GM21381 (cell line): ENCODE data around the gene OLA1.

ENCODE experiments used
- ATAC-seq: cut with Tn5 transposase; IDR thresholded peaks from one replicate; pipeline ENCODE4 v1.9.1; 2021; ENCODE audit warnings: mild to moderate bottlenecking, moderate library complexity; ENCODE audit not compliant: unreplicated experiment

OLA1 gene

DNA sequence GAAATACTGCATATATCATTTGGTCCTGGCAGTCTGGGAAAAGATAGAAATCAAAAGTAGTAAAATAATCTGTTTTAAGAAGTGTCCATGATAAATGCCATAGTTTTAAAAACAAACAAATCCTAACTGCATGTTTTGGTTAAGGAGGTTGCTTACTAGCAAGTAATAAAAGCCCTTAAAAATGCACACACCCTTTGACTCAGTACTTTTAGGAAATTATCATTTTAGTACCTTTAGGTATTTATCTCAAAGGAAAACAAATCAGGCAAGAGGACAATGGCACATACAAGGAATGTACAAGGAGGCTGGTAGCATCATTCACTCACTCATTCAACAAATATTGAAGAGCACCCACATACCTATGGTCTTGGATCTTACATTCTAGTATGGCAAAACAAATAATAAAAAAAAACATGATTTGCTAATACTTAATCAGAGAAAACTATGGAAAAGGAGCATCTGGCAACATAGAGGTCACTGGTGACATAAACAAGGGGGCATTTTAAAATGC is 67.6 kb downstream of the OLA1 start:
- no peak for ATAC-seq

DNA sequence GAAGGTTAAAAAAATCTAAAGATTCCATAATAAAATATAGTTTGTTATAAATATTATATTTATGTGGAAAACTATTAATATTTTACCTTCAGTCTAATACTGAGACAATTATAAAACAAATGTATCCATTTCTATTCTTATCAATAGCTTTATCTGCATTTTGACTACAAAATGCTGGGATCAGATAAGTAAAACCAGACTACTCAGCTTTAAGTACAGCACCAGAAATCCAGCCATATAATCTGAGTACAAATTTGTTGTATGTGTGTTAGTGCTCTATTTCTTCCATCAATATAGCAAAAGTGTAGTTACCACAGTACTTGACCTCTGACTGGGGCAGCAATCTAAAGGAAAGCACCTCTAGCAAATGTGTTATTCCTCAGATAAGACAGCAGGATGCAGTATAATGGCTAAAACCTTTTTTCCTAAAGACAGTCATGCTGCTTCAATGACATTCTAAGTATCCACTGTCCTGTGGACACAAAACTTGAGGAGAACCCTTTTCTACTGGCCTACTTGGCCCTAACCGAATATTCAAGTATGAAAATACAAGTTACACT is 68.1 kb downstream of the OLA1 start:
- ATAC-seq = no peak

DNA sequence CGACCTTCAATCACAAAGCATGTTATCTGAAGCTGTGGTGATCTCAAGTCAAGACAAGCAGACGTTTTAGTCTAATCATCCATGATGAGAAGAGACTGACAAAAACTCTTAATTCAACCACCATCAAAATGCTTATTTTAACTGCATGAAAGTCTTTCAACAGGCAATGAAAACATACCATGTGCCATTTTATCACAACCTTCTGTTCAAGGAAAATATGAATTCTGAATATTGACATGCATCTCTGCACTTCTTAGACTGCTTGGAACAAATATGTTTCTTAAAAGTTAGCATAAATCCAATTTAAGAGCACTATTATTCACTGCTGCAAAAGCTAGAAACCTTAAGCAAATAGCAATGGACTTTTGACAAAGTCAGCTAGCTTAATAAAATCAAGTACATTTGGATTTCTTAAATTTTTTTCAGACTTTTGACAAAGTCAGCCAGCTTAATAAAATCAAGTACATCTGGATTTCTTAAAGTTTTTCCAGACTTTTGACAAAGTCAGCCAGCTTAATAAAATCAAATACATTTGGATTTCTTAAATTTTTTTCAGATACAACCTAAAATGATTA is 70.9 kb downstream of the OLA1 start:
- ATAC-seq = no peak

DNA sequence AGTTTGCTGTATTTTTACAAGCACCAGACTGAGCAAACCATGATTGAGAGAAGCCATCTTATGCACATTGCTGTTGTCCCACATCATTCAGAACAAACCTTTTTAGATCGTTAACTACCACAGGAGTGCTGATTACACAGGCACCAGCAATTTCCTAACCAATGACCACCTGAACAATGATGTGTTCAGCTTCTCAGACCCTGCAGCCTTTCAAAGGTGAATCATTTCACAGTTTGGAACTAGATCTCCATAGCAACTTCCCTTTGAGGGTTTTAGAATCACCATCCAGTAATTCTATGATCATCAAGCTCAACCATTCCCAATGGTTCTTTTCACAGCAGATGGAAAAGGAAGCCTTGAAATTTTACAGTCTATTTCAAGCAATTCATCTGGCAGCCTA is 71.4 kb downstream of the OLA1 start:
- ATAC-seq = no peak

DNA sequence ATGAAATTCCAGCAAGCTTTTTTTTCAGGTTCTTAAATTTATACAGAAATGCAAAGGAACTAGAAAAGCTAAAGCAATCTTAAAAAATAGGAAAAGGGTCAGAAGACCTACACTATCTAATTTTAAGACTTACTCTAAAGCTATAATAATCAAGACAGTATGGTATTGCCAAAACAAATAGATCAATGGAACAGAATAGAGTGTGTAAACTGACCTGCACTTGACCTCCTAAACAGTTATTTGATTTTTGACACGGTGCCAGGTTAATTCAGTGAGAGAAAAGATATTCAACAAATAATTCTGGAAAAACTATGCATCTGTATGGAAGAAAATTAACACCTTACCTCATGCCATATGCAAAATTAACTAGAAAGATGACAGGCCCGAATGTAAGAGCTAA is 73.6 kb downstream of the OLA1 start:
- no peak for ATAC-seq

DNA sequence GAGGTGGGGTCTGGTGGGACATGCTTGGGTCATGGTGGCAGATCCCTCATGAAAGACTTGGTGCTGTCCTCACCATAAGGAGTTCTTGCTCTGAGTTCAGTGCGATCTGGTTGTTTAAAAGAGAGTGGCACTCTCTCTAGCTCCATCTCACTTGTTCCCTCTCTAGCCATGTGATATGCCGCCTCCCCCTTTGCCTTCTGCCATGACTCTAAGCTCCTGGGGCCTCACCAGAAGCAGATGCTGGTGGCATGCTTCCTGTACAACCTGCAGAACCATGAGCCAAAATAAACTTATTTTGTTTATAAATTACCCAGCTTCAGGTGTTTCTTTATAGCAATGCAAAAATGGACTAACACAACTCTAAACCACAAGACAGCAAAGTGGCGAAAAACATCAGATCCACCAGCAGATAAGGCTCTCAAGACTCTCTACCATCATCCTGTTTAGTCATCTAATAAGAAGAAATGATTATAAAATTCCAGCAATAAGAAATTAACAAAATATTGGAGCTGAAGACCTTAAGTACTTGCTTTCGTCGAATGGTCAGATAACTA is 75.5 kb downstream of the OLA1 start:
- no peak for ATAC-seq

DNA sequence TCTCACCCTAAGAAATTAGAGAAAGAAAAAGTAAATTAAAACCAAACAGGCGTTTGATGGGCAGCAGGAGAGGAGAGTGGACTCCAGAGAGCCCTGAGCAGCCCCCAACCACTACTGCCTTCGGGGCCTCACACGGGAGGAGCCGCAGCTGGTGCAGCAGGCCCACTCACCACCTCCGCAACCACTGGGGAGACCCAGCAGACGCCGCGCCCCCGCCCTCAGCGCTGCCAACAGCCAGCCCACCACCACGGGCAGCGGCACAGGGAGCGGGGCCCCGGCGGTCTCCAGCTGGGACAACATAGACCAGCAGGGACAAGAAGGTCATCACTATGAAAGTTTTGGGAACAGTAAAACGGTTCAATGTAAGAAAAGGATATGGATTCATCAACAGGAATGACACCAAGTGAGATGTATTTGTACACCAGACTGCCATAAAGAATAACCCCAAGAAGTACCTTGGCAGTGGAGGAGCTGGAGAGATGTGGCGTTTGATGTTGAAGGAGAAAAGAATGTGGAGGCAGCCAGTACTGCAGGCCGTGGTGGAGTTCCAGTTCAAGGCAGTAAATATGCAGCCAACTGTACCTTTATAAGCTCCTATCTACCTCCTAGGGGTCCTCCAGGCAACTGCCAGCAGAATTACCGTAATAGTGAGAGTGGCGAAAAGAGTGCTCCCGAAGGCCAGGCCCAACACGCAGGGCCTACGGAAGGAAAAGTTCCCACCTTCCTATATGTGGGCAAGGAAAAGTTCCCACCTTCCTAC is 76.5 kb downstream of the OLA1 start:
- no peak for ATAC-seq

DNA sequence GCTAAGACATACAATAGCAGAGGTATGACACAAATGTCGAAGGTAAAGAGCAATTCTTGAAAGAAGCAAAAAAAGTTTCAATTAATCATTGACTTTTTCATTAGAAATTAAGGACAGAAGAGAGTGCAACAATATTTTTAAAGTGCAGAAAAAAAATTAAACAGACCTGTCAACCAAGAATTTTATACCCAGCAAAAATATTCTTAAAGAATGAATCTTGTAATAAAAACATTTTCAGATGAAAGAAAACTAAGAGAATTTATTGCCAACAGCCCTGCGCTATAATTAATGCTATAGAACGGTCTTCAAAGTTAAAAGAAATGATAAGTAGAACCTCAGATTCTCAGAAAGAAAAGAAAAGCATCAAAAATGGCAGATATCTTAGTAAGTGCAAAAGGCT is 79.0 kb downstream of the OLA1 start:
- ATAC-seq = no peak

DNA sequence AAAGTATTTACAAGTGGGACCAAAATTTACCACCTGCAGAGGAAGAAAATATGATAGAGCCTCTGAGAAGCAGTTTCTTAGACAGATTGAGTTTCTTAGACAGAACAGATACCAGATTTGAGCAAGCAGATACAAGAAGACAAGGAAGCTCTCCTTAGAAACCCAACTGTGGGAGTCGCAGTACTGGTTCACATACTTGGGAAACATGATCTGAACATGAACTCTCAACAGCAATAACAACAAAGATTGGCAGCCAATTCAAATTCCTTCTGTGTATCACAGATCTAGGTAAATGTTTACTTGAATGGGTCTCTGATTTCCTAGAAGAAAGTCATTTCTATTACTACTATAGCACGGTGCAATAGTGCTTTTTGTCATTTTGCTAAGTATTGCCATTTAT is 82.1 kb downstream of the OLA1 start:
- ATAC-seq = no peak

DNA sequence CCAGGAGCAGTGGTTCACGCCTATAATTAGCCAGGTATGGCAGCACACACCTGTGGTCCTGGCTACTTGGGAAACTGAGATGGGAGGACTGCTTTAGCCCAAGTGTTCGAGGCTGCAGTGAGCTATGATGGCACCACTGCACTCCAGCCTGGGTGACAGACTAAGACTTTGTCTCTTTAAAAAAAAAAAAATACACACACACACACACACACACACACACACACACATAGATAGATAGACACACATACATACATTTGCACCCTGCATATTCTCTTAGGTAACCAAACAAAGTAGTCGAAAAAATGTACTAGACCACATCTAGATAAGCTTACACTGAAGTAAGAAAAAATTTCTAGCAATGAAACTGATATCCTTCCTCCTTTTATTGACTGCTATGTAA is 86.8 kb downstream of the OLA1 start:
- ATAC-seq = no peak

DNA sequence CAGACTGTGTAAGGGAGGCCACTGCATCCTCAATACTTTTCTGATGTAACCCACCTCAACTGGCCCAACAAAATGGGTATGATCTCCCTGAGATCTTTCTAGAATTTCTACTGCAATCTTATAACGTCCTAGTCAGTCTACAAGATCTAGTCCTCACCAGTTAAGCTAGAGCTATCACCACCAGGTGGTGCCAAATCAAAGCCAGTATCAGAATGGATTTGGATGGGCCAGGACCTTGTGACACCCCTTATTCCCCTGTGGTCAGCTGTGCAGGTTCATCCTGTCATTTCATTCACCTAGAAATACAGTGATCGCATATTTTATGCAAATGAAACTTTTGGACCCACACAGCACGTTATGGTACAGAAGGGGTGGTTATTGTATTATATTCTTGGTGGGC is 90.3 kb downstream of the OLA1 start:
- no peak for ATAC-seq

DNA sequence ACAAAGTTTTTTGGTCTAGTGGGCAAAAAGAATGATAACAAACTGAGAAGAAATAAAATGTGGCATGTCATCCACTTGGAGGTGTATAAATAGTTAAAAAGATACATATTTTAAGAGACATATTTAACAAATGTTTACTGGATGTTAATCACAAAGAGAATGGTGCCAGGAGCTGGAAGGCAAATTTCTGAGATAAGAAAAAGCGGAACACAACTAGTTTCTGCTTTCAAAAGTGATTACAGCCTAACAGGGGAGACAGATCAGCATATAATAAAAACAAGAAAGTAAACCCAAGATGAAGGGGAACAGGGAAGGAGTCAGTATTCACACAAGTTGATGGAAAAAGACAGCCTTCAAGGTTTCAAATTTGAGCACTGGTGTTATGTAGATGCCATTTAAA is 91.3 kb downstream of the OLA1 start:
- ATAC-seq = no peak

DNA sequence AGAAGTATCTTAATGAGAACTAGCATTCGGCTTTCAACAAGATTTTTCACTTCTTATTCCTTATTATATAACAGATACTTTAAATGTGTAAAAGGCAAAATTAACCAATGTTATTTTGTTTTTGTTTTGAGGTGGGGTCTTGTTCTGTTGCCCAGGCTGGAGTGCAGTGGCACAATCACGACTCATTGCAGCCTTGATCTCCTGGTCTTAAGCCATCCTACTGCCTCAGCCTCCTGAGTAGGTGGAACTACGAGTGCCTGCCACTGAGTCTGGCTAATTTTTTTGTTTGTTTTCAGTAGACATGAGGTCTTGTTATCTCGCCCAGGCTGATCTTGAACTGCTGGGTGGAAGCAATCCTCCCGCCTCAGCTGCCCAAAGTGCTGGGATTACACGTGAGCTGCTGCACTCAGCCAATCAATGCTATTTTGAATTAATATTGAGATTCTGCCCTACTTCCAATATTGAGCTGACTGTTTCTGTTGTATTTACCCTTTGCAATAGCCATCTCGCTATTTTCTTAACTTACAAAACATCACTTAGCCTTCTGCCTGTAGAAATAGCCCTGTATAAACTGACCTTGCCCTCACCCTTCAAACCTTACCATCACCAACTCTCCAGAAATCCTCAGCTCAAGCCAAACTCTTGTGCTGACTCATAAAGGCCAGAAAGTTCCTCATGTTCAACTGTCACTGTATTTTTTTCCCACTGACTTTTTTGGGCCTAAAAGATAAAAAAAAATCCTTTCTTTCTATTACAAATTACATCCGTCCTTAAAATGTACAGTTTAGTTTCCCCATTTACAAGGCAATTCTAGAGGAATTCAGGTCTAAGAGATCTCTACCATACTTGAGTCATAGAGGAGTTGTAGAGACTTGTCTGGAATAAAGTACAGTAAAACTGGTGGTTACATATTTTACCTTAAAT is 94.3 kb downstream of the OLA1 start:
- ATAC-seq = no peak

DNA sequence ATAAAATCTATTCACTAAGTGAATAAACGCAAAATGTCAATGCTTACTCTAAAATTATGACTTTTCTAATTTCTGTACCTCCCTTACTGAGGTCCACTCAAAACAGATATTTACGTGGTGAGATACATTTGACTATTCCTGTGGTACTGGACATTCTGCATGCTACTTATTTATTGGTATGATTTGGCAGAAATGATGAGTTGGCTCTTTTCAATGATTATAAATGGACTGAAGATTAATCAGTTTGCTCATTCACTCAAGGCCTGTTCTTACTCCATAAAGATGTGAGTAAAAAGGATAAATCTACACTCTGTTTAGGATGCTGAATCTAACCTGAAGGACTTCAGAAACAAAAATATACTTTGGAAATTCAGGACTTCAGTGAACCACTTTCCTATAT is 98.8 kb downstream of the OLA1 start:
- no peak for ATAC-seq

DNA sequence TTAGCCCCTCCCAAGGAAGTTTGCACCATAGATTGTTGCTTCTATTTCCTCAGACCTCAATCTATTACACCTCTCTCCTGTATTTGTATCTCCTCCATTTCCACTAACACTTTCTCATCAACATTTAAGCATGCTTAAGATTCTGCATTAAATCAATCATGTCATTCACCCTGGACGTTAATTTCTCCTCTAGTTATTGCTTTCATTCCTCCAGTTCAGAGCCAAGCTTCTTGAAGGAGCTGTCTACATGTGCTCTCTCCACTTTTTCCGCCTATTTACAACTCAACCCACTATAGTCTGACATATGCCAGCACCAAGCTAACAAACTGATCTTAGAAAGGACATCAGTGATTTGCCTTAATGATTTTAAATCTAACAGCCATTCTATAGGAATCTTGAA is 99.5 kb downstream of the OLA1 start:
- no peak for ATAC-seq

DNA sequence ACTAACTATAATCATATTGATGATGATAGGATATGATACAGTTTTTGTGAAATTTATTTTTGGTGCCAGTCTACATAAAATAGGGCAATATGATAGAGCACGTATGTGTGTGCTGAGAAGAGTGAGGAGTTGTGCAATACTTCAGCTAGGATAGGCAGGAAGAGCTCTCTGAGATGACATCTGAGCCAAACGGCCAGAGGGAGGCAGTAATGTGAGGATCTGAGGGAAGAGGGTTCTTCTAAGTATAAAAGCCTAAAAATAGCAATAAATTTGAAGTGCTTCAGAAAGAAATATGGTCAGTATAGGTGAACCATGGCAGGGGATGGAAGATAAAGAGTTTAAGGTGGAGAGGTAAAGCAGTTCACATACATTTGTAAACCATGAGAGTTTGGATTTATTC is 102.5 kb downstream of the OLA1 start:
- ATAC-seq = no peak

DNA sequence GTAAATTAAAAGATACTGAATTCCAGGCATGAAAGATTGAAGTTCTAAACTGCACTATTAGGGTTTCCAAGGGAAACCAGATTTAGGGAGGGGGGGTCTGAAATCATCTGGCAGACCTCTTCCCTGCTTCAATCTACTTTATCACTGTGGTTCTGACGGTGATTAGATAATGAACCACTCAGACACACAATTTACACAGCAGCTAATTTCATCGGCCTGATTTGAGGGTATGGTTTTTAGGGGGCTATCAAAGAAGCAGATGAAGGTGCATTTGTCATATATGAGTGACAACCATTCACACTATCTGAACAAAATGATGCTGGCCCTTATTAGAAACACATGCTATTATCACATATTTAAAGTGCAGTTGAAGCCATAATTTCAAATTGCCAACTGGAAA is 106.0 kb downstream of the OLA1 start:
- no peak for ATAC-seq

DNA sequence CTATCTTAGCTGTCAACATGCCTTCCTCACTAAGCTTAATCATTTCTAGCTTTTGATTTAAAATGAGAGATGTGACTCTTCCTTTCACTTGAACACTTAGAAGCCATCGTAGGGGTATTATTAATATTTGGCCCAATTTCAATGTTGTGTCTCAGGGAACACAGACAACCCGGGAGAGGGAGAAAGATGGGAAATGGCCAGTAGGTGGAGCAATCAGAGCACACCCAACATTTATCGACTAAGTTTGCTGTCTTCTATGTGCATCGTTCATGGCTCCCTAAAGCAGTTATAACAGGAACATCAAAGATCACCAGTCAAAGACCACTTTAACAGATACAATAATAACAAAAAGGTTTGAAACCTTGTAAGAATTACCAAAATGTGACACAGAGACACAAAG is 110.2 kb downstream of the OLA1 start:
- no peak for ATAC-seq

DNA sequence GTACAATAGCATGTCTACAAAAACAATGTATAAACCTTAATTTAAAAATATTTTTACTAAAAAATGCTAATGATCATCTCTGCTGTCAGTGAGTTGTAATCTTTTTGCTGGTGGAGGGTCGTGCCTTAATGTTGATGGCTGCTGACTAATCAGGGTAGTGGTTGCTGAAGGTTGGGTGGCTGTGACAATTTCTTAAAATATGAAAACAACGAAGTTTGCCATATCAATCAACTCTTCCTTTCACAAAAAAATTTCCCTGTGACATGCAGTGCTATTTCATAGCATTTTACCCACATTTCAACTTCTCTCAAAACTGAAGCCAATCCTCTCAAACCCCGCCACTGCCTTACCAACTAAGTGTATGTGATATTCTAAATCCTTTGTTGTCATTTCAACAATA is 112.4 kb downstream of the OLA1 start:
- no peak for ATAC-seq

DNA sequence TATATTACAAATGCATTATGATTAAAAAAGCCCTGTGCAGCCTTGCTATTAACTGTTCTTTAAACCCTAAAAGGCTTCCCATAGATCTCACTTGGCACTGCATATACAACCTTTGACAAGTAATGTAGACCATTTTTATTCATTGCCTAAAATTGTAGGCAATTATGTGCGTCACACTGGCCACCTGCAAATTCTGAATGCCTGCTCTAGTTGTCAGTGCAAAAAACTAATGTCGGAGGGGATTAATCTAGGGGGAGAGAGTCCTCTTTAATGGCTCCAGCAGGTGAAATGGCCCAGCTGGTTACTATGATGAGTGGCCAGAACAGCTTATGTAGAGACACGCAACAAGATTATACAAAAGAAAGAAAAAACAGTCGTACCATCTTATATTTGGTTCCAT is 123.2 kb downstream of the OLA1 start:
- ATAC-seq = no peak

DNA sequence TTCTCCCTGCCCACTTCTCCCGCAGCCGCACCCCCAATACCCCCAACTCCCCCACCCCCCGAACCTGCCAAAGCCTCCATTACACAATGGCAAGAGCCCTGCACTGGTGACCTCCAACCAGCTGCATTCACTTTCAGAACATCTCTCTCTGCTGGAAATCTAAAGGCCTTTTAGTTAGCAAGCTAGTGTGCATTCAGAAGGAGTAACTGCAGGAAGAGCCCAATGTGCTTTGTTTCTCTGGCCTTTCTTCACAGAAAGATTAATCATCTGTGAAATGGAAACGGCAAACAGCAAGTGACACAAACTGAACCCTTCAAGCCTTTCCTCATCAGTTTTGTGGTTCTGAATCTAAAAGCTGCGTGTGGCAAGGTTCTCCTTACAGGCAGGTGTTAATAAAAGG is 124.2 kb downstream of the OLA1 start:
- no peak for ATAC-seq
